ENCODE results near the gene RRM2. TPM values are rescaled to one million over a fixed set of nuclear protein-coding genes. Genes with fewer than 3 reads are reported as not detected.

RRM2 gene
- total and polyA plus RNA-seq, 2 donors (not counting 1 experiment from before 2014, with no cell fraction given): 6.1 to 36.3 TPM

DNA sequence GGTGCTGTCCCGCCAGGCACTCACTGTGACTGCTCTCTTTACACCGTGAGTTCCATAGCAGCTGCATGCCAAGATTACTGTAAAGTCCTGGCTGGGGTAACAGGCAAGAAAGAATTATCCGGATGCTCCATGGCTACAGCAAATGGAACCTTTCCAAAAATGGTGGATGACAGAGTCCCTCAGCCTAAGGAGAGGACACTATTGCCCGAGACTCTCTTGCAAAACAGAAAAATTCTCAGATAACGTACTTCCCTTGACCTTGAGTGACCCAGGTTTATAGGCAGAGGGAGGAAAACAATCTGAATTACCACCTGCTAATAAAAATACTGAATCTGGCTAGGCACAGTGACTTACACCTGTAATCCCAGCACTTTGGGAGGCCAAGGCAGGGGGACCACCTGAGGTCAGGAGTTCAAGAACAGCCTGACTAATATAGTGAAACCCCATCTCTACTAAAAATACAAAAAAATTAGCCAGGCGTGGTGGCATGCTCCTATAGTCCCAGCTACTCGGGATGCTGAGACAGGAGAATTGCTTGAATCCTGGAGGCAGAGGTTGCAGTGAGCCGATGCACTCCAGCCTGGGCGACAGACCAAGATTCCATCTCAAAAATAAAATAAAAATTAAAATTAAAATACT is 46.8 kb upstream of the RRM2 start:
- H3K27ac ChIP-seq (ENCODE audit: insufficient read depth, low read length): no peak overlapping the region
- no peaks in the 10 kb centered on the region for H3K4me1 ChIP-seq (ENCODE audit: control insufficient read depth, extremely low read depth, insufficient read depth, low read length)
- no peak overlapping the region for H2AFZ ChIP-seq (ENCODE audit: low read length)
- no peak overlapping the region for H3K4me2 ChIP-seq (ENCODE audit: extremely low read depth, insufficient read depth, low read length)
- peaks cover 29% of the 10 kb centered on the region for H3K27me3 ChIP-seq (ENCODE audit: control insufficient read depth, insufficient read depth, low read length)
- no peak for DNase-seq (ENCODE audit: low read depth in 2 of 2)
- H4K20me1 ChIP-seq (ENCODE audit: control insufficient read depth, extremely low read depth, insufficient read depth, low read length): no peaks in the 10 kb centered on the region
- H3K9ac ChIP-seq (ENCODE audit: insufficient read depth, low read length): no peak overlapping the region
- TF ChIP-seq, protein P1, sequence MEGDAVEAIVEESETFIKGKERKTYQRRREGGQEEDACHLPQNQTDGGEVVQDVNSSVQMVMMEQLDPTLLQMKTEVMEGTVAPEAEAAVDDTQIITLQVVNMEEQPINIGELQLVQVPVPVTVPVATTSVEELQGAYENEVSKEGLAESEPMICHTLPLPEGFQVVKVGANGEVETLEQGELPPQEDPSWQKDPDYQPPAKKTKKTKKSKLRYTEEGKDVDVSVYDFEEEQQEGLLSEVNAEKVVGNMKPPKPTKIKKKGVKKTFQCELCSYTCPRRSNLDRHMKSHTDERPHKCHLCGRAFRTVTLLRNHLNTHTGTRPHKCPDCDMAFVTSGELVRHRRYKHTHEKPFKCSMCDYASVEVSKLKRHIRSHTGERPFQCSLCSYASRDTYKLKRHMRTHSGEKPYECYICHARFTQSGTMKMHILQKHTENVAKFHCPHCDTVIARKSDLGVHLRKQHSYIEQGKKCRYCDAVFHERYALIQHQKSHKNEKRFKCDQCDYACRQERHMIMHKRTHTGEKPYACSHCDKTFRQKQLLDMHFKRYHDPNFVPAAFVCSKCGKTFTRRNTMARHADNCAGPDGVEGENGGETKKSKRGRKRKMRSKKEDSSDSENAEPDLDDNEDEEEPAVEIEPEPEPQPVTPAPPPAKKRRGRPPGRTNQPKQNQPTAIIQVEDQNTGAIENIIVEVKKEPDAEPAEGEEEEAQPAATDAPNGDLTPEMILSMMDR (conservative IDR thresholded peaks at IDR 0.05 in 1 of 2, IDR thresholded peaks at IDR 0.05 in 1 of 2; ENCODE audit: low read depth in 1 of 2, low read length in 2 of 2): no peak
- TF ChIP-seq EZH2 (IDR thresholded peaks at IDR 0.05; ENCODE audit: low read length, missing control alignments): no peak
- H3K36me3 ChIP-seq (ENCODE audit: control insufficient read depth, insufficient read depth, low read length): no peaks in the 10 kb centered on the region
- H3K4me3 ChIP-seq (replicated peaks in 1 of 4; ENCODE audit: control extremely low read depth in 1 of 4, insufficient read depth in 1 of 4, low read depth in 3 of 4, low read length in 4 of 4): no peak overlapping the region
- H3K79me2 ChIP-seq (ENCODE audit: control insufficient read depth, insufficient read depth, low read length): no peaks in the 10 kb centered on the region
- no peaks in the 10 kb centered on the region for H3K9me3 ChIP-seq (ENCODE audit: control insufficient read depth, insufficient read depth, low read depth, low read length)

DNA sequence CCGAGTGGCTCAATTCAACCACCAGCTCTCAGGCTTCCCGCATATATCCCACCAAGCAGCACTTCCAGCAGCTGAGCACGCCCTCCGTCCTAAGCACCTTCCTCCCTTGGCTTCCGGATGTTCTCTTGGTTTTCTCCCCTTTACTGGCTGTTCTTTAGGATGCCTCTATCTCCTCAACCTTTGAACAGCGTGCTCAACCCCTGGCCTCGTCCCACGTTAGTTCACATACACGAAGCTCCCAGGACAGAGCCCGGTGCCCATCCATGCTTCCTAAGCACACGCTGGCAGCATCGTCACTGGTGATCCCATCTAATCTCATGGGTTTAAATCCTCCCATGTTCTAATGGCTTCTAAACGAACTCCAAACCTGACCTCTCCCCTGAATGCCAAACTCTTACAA is 46.0 kb upstream of the RRM2 start:
- no peaks in the 10 kb centered on the region for H4K20me1 ChIP-seq (ENCODE audit: control insufficient read depth, extremely low read depth, insufficient read depth, low read length)
- no peak for DNase-seq (ENCODE audit: low read depth in 2 of 2)
- H3K27ac ChIP-seq (ENCODE audit: insufficient read depth, low read length): no peak overlapping the region
- no peak overlapping the region for H3K4me2 ChIP-seq (ENCODE audit: extremely low read depth, insufficient read depth, low read length)
- no peaks in the 10 kb centered on the region for H3K36me3 ChIP-seq (ENCODE audit: control insufficient read depth, insufficient read depth, low read length)
- H3K9ac ChIP-seq (ENCODE audit: insufficient read depth, low read length): no peak overlapping the region
- TF ChIP-seq, protein P1 (conservative IDR thresholded peaks at IDR 0.05 in 1 of 2, IDR thresholded peaks at IDR 0.05 in 1 of 2; ENCODE audit: low read depth in 1 of 2, low read length in 2 of 2): no peak
- no peak for TF ChIP-seq EZH2 (IDR thresholded peaks at IDR 0.05; ENCODE audit: low read length, missing control alignments)
- no peaks in the 10 kb centered on the region for H3K9me3 ChIP-seq (ENCODE audit: control insufficient read depth, insufficient read depth, low read depth, low read length)
- peaks cover 33% of the 10 kb centered on the region for H3K27me3 ChIP-seq (ENCODE audit: control insufficient read depth, insufficient read depth, low read length)
- no peaks in the 10 kb centered on the region for H3K79me2 ChIP-seq (ENCODE audit: control insufficient read depth, insufficient read depth, low read length)
- no peak overlapping the region for H3K4me3 ChIP-seq (replicated peaks in 1 of 4; ENCODE audit: control extremely low read depth in 1 of 4, insufficient read depth in 1 of 4, low read depth in 3 of 4, low read length in 4 of 4)
- no peak overlapping the region for H2AFZ ChIP-seq (ENCODE audit: low read length)
- H3K4me1 ChIP-seq (ENCODE audit: control insufficient read depth, extremely low read depth, insufficient read depth, low read length): no peaks in the 10 kb centered on the region

DNA sequence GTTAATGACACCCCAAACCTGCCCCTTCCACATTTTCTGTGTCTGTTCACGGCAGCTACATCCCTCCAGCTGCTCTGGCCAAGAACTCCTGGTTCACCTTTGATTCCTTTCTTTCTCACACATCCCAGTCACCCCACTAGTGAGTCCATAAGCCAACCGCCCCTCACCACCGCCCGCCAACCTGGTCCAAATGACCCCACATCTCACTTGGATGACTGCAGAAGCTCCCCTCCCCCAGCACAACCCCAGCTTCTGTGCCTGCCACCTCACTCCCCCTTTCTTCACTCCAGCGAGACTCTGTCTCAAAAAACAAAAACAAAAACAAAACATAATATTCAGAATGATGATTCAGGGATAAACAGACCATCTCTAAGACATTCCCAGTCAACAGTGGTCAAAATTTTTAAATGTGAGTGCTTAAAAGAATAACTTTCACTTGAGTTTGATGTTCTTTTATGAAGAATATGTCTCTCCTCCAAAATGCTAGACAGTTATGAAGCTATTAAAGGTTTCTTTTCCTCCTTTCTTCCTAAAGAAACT is 45.5 kb upstream of the RRM2 start:
- peaks cover 33% of the 10 kb centered on the region for H3K27me3 ChIP-seq (ENCODE audit: control insufficient read depth, insufficient read depth, low read length)

More for the DNA sequence above, 45.5 kb upstream of the RRM2 start:
- Histone ChIP-seq H3K9ac (ENCODE audit: insufficient read depth, low read length) (no peak overlapping the region), H3K4me2 (ENCODE audit: extremely low read depth, insufficient read depth, low read length) (no peak overlapping the region), H3K79me2 (ENCODE audit: control insufficient read depth, insufficient read depth, low read length) (no peaks in the 10 kb centered on the region), H4K20me1 (ENCODE audit: control insufficient read depth, extremely low read depth, insufficient read depth, low read length) (no peaks in the 10 kb centered on the region), H3K27ac (ENCODE audit: insufficient read depth, low read length) (no peak overlapping the region), H2AFZ (ENCODE audit: low read length) (no peak overlapping the region), H3K4me1 (ENCODE audit: control insufficient read depth, extremely low read depth, insufficient read depth, low read length) (no peaks in the 10 kb centered on the region), H3K9me3 (ENCODE audit: control insufficient read depth, insufficient read depth, low read depth, low read length) (no peaks in the 10 kb centered on the region), H3K36me3 (ENCODE audit: control insufficient read depth, insufficient read depth, low read length) (no peaks in the 10 kb centered on the region), H3K4me3 (replicated peaks in 1 of 4; ENCODE audit: control extremely low read depth in 1 of 4, insufficient read depth in 1 of 4, low read depth in 3 of 4, low read length in 4 of 4) (no peak overlapping the region)
- DNase-seq (ENCODE audit: low read depth in 2 of 2): no peak
- TF ChIP-seq EZH2 (IDR thresholded peaks at IDR 0.05; ENCODE audit: low read length, missing control alignments): no peak
- TF ChIP-seq, protein P1 (conservative IDR thresholded peaks at IDR 0.05 in 1 of 2, IDR thresholded peaks at IDR 0.05 in 1 of 2; ENCODE audit: low read depth in 1 of 2, low read length in 2 of 2): no peak
